Stimulated activated CD4-positive, alpha-beta T cell treated with anti-CD3 and anti-CD28 coated beads, TNF-alpha, amount 100 ng/mL, for 1 hour (primary cell): ENCODE data around the gene TRAIP.
A peak's percentile ranks its signal among the peaks of the same experiment; 100 is the strongest.
"Not testable (repeated sequence)": the region's sequence is repeated elsewhere in the genome, so short reads cannot be mapped to it uniquely, and the experiment has no call there.

ENCODE experiments used
- DNase-seq, 3 donors: peaks; one replicate each; pipeline ENCODE4 v3.0.0-alpha.2; 2020; ENCODE audit warnings: low read depth in 3 of 3, low spot score in 1 of 3

Gene TRAIP

GRCh38 chr3:49793486-49794085 lies 62.8 kb downstream of the TRAIP start:
- DNase-seq, result no peak

- DNase-seq, result no peak
Observed at GRCh38 chr3:49792371-49793150, 63.8 kb downstream of the TRAIP start.

- no peak for DNase-seq
Observed at GRCh38 chr3:49791571-49791970, 64.8 kb downstream of the TRAIP start.

- no peak for DNase-seq
Observed at GRCh38 chr3:49790626-49791411, 65.5 kb downstream of the TRAIP start.

- DNase-seq, result no peak
Observed at GRCh38 chr3:49788056-49788455, 68.3 kb downstream of the TRAIP start.

GRCh38 chr3:49787536-49787935 lies 68.8 kb downstream of the TRAIP start:
- no peak for DNase-seq

GRCh38 chr3:49787182-49787464 lies 69.2 kb downstream of the TRAIP start:
- DNase-seq, result no peak

- peak; percentile 96 to 99 (median 97) for DNase-seq
Observed at GRCh38 chr3:49786357-49787181, 69.8 kb downstream of the TRAIP start, which contains the start of gene IP6K1. Gene IP6K1 (minus strand): TSS chr3:49786542. CDS start chr3:49748040, 38,502 bp downstream.

GRCh38 chr3:49785565-49786356 lies 70.6 kb downstream of the TRAIP start:
- DNase-seq, result no peak

- DNase-seq, result not testable (repeated sequence)
Observed at GRCh38 chr3:49782277-49782676, 74.1 kb downstream of the TRAIP start.

- no peak for DNase-seq
Observed at GRCh38 chr3:49781415-49782199, 74.8 kb downstream of the TRAIP start.

- DNase-seq, result not testable (repeated sequence)
Observed at GRCh38 chr3:49780975-49781365, 75.4 kb downstream of the TRAIP start.

GRCh38 chr3:49780080-49780974 lies 76.0 kb downstream of the TRAIP start:
- DNase-seq, result no peak

- no peak for DNase-seq
Observed at GRCh38 chr3:49779358-49780079, 76.8 kb downstream of the TRAIP start.
